ENCODE measurements around the gene NLN.

DNA sequence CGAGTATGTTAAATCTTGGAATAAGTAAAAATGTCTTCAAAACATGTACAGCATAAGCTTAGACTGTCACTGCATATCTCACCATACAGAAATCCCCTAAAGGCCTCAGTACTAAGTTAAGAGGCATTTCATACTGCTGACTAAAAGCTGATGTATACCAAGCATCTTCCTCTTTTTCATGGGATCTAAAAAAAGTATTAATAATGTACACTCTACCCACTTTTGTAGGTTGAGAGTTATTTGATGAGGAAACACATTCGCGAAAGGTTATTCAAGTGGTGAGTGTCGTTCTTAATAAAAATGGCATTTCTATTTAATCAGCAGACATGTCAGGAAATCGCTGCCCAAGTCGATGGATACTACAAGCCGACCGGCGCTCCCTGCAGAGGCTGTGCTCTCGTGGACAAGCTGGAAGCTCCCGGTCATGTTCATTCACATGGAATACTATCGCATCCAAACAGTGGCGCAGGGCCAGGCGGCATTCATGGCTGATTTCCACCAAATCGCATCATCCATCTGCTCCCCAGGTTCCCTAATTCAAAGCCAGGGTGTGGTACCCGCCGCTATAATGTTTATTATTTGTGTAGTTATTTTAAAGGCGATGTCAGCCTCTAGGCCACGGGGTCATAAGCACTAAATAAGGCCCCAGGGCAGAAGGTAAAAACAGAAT lies 820 bp upstream of the NLN start:
- TF ChIP-seq EZH2 (IDR thresholded peaks at IDR 0.05; ENCODE audit: insufficient read depth, poor library complexity, severe bottlenecking) = no peak
- TF ChIP-seq EZH2phosphoT487 (IDR thresholded peaks at IDR 0.05; ENCODE audit: insufficient read depth, low read depth) = no peak

Data from GM23248 (cell line).